NK-92 (cell line): Measurements from ENCODE around the gene EMP2.
"Not testable (repeated sequence)": the region's sequence is repeated elsewhere in the genome, so short reads cannot be mapped to it uniquely, and the experiment has no call there.

Experiments
- DNase-seq: peaks from one replicate; lab custom pipeline; 2025; ENCODE audit not compliant: unreplicated experiment; lab: John Stamatoyannopoulos, UW

EMP2 gene

GRCh38 chr16:10579965-10580882 lies at the start of gene EMP2:
EMP2 (minus strand) TSS chr16:10580598; CDS start chr16:10547617, 32,981 bp downstream.
- no peak for DNase-seq

GRCh38 chr16:10629592-10629963 lies 49.2 kb upstream of the EMP2 start:
- DNase-seq: no peak

GRCh38 chr16:10625595-10626357 lies 45.4 kb upstream of the EMP2 start:
- no peak for DNase-seq

GRCh38 chr16:10624527-10624926 lies 44.1 kb upstream of the EMP2 start:
- no peak for DNase-seq

- DNase-seq: no peak
These were observed 42.7 kb upstream of the EMP2 start for GRCh38 chr16:10623059-10623458.

- DNase-seq: no peak
These were observed 41.9 kb upstream of the EMP2 start for GRCh38 chr16:10622036-10622921.

GRCh38 chr16:10621216-10621949 lies 41.0 kb upstream of the EMP2 start:
- not testable (repeated sequence) for DNase-seq

- no peak for DNase-seq
These were observed 39.7 kb upstream of the EMP2 start for GRCh38 chr16:10620120-10620519.

GRCh38 chr16:10619271-10619849 lies 39.0 kb upstream of the EMP2 start:
- DNase-seq: no peak

GRCh38 chr16:10618710-10619209 lies 38.4 kb upstream of the EMP2 start:
- DNase-seq: no peak

GRCh38 chr16:10617662-10618420 lies 37.4 kb upstream of the EMP2 start:
- no peak for DNase-seq

- no peak for DNase-seq
These were observed 36.6 kb upstream of the EMP2 start for GRCh38 chr16:10616756-10617640.

GRCh38 chr16:10616419-10616755 lies 36.0 kb upstream of the EMP2 start:
- no peak for DNase-seq

GRCh38 chr16:10614685-10615084 lies 34.3 kb upstream of the EMP2 start:
- DNase-seq: no peak

- DNase-seq: no peak
These were observed 33.5 kb upstream of the EMP2 start for GRCh38 chr16:10613785-10614485.

- no peak for DNase-seq
These were observed 32.3 kb upstream of the EMP2 start for GRCh38 chr16:10612649-10613179.

- no peak for DNase-seq
These were observed 31.5 kb upstream of the EMP2 start for GRCh38 chr16:10611825-10612342.
